HG02642 (cell line): ENCODE data around the gene CTAGE6.
"Not testable (repeated sequence)": the region's sequence is repeated elsewhere in the genome, so short reads cannot be mapped to it uniquely, and the experiment has no call there.

ENCODE experiments used
- ATAC-seq: cut with Tn5 transposase; IDR thresholded peaks from one replicate; pipeline ENCODE4 v1.9.1; 2021; ENCODE audit warnings: mild to moderate bottlenecking; ENCODE audit not compliant: unreplicated experiment, poor library complexity

Gene CTAGE6

DNA sequence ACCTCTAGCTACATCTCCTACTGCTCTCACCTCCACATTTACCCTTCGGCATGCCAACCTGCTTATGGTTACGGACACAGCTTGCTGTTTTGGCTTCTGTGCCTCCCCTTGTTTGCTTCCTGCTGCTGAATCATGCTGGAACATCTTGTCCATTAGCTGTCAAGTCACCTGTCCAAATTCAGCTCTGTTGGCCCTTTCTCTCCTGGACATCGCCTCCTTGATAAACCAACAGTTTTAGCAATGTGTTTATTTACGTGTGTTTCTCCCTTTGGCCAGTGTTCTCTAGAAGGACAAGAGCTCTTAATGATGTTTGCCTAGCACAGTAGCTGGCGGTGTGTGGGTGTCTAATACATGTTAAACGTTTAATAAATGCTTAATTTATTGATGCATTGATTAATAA, 31.4 kb downstream of the CTAGE6 start:
- ATAC-seq, result not testable (repeated sequence)

GRCh38 chr7:143720335-143720734, 37.2 kb downstream of the CTAGE6 start:
- ATAC-seq, result not testable (repeated sequence)

GRCh38 chr7:143715543-143716193, 41.8 kb downstream of the CTAGE6 start:
- ATAC-seq, result not testable (repeated sequence)

DNA sequence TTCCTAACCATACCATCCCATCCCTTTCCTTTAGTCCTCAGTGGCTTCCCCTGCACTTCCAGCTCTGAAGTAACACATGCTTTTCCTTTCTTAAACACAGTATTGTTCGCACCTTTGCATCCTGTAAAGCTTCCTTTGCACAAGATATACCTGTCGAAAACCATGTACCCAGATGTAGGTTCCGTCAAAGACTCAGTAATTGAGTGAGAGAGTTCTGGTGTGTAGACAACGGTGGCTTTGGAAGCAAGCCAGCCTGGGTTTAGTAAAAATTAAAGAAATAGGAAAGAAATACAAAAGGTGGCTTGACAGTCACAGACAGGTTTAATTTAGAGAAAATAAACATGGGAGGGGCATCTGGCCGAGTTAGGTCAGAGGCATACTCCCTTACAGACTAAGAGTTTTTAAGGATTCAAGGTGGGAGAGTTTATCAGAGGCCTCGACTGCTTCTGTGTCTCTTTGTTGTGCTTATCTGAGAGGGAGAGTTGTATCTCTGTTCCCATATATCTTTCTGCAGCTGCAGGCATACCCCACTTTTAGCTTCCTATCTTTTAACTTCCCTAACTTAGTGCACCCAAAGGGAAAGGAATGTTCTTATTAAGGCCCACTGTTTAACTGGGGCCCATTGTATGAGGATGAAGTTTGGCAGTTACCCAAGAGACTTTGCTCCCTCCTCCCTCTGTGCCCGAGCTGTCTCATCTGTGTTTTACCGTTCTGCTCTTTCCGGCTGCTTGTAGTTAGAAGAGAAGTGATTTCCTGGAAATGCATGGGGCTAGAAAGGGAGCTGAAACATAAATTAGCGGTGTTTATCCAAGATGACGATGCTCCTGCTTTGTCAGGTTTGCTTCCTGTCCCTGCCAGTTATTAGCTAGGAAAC, 42.7 kb downstream of the CTAGE6 start:
- not testable (repeated sequence) for ATAC-seq

DNA sequence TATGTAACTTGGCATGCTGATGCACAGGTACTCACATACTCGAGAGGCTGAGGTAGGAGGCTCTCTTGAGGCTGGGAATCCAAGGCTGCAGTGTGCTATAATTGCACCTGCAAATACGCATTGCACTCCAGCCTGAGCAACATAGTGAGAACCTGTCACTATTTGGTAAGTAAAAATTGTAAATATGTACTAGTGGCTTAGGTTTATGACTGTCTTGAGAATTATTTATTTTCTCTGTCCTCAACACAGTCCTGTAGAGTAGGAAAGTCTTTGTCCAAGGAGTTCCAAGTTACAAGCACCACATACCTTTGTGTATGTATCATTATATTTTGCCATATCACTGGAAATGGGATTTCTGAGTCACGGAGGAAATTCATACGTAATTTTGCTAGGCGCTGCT, 45.1 kb downstream of the CTAGE6 start:
- not testable (repeated sequence) for ATAC-seq

GRCh38 chr7:143711727-143712324, 45.7 kb downstream of the CTAGE6 start:
- not testable (repeated sequence) for ATAC-seq

GRCh38 chr7:143709895-143710294, 47.6 kb downstream of the CTAGE6 start:
- ATAC-seq, result not testable (repeated sequence)
